Measurements from ENCODE around the gene SMPD3. TPM values are rescaled to one million over a fixed set of nuclear protein-coding genes. Genes with fewer than 3 reads are reported as not detected.

The SMPD3 gene
- total RNA-seq, 1 experiment from 2014 or later = 1.4 TPM

DNA sequence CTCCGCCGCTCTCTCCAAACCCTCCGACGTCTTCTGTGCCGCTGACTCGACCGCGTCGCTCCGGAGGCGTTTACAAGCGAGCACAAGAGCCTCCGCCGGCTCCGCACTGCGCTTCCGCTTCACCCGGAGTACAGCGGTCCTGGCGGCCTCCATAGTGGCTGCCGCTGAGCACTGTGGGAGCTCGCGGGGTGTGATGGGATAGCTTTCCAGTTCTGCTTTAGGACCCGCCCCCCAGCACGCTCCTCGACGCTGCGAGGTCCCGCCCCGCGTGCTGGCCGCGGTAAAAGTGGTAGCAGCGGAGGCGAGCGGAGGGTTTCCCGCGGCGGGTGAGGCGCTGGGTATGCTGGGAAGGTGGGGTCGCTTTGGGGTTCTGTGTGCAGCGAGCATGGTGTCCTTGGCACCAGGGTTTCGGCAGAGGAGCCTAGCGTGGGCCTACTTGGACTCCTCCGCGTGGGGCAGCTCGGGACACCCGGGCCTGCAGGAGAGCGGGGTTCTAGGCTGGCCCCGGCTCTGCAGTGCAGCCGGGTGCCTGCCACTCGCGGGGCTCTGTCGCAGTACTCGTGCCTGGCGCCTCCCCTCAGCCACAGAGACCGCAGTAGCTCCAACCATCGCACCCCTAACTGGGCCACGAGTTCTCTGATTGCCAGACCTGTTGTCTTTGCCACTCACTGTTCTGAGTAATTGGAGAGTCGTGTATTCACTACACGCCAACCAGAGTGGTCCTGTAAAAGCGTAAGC lies 137.4 kb downstream of the SMPD3 start, which contains the start of the genes PRMT7 and SLC7A6OS (continued):
- TF ChIP-seq, protein P1, sequence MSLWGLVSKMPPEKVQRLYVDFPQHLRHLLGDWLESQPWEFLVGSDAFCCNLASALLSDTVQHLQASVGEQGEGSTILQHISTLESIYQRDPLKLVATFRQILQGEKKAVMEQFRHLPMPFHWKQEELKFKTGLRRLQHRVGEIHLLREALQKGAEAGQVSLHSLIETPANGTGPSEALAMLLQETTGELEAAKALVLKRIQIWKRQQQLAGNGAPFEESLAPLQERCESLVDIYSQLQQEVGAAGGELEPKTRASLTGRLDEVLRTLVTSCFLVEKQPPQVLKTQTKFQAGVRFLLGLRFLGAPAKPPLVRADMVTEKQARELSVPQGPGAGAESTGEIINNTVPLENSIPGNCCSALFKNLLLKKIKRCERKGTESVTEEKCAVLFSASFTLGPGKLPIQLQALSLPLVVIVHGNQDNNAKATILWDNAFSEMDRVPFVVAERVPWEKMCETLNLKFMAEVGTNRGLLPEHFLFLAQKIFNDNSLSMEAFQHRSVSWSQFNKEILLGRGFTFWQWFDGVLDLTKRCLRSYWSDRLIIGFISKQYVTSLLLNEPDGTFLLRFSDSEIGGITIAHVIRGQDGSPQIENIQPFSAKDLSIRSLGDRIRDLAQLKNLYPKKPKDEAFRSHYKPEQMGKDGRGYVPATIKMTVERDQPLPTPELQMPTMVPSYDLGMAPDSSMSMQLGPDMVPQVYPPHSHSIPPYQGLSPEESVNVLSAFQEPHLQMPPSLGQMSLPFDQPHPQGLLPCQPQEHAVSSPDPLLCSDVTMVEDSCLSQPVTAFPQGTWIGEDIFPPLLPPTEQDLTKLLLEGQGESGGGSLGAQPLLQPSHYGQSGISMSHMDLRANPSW (CRISPR knock-in tag; conservative IDR thresholded peaks at IDR 0.05; ENCODE audit: low read depth) = no peak
- peak; percentile 63; the same call in 1 of the 2 replicates for TF ChIP-seq KAT7 (CRISPR knock-in tag; IDR thresholded peaks at IDR 0.05; ENCODE audit: borderline replicate concordance)
- TF ChIP-seq SMAD4 (CRISPR knock-in tag; IDR thresholded peaks at IDR 0.05) = 0 out of 2 replicates have a peak, but pooled peaks have one; percentile 73

DNA sequence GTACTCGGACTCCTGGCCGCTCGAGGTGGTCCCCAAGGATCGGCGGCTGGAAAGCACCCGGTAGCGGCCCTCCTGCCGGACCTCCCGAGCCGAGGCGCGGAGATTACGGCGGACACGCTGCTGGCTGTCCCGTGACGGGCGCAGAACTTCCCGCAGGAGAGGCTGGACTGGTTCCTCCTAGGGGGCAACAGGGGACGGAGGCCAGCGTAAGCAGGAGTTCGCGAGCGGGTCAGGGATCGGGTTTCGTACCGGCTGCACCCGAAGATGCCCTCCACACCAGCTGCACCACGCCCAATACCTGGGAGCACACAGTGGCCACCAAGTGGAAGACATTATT lies 137.9 kb downstream of the SMPD3 start:
- peak overlapping the region; percentile 95 for H3K4me3 Mint-ChIP-seq
- no peaks in the 10 kb centered on the region for H3K27me3 Mint-ChIP-seq (ENCODE audit: low read depth)
- peaks cover 15% of the 10 kb centered on the region for H3K4me1 Mint-ChIP-seq
- POLR2A ChIA-PET = interaction anchor here (0.7 to 1.4 kb wide), 7 partner anchors 9 to 74 kb away, joined by 3 to 8 read pairs (median 4); partner anchors contain the start of genes ESRP2 and SLC7A6
- peaks cover 16% of the 10 kb centered on the region for H3K36me3 Mint-ChIP-seq
- H3K9me3 Mint-ChIP-seq = no peaks in the 10 kb centered on the region
- ATAC-seq = peak; percentile 49
- H3K27ac Mint-ChIP-seq = peak overlapping the region; percentile 97
- TF ChIP-seq, protein P2, sequence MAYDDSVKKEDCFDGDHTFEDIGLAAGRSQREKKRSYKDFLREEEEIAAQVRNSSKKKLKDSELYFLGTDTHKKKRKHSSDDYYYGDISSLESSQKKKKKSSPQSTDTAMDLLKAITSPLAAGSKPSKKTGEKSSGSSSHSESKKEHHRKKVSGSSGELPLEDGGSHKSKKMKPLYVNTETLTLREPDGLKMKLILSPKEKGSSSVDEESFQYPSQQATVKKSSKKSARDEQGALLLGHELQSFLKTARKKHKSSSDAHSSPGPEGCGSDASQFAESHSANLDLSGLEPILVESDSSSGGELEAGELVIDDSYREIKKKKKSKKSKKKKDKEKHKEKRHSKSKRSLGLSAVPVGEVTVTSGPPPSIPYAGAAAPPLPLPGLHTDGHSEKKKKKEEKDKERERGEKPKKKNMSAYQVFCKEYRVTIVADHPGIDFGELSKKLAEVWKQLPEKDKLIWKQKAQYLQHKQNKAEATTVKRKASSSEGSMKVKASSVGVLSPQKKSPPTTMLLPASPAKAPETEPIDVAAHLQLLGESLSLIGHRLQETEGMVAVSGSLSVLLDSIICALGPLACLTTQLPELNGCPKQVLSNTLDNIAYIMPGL (CRISPR knock-in tag; IDR thresholded peaks at IDR 0.05) = peak; percentile 49; the same call in 1 of the 2 replicates
- no peak for TF ChIP-seq MXD4 (CRISPR knock-in tag; IDR thresholded peaks at IDR 0.05; ENCODE audit: borderline replicate concordance)
- CTCF ChIA-PET = interaction anchor here (0.5 to 3.5 kb wide), 10 partner anchors 25 to 341 kb away, joined by 3 to 41 read pairs (median 4); partner anchors contain the start of genes NFATC3, SLC12A4 and SLC7A6
- DNase-seq (ENCODE audit: low spot score) = no peak

DNA sequence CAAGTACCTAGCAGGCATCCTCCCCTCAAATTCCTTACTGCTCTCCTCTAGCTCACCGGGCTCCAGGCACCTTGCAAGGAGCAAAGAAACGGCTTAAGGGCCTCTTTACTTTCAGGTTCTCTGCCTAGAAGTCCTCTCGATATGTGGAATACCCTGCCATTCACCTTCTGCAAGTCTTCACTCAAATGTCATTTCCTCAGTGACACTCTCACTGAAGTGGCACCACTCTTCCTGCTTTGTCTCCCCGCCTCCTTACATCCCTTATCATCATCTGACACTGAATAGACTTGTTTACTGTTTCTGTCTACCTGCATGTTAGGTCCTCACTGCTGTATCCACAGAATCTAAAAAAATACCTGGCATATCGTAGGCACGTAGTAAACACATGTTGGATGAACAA lies 138.5 kb downstream of the SMPD3 start:
- POLR2A ChIA-PET = no interaction called here
- peak overlapping the region; percentile 1 for H3K27ac Mint-ChIP-seq

More for the DNA sequence above, 138.5 kb downstream of the SMPD3 start:
- DNase-seq (ENCODE audit: low spot score) (no peak), ATAC-seq (no peak)
- CTCF ChIA-PET = interaction anchor here (3.5 kb wide), 1 partner anchor 45 kb away, joined by 41 read pairs; the partner anchor contains the start of gene SLC7A6
- Mint-ChIP-seq H3K27me3 (ENCODE audit: low read depth) (no peaks in the 10 kb centered on the region), H3K4me3 (peak overlapping the region; percentile 95), H3K4me1 (peaks cover 15% of the 10 kb centered on the region), H3K9me3 (no peaks in the 10 kb centered on the region), H3K36me3 (peaks cover 21% of the 10 kb centered on the region)
- TF ChIP-seq HMGA2 (CRISPR knock-in tag; IDR thresholded peaks at IDR 0.05) (no peak), NR1H2 (CRISPR knock-in tag; IDR thresholded peaks at IDR 0.05) (no peak), TCF7 (CRISPR knock-in tag; IDR thresholded peaks at IDR 0.05; ENCODE audit: low read depth) (no peak), CREB1 (CRISPR knock-in tag; IDR thresholded peaks at IDR 0.05) (no peak)
- TF ChIP-seq, protein P3, sequence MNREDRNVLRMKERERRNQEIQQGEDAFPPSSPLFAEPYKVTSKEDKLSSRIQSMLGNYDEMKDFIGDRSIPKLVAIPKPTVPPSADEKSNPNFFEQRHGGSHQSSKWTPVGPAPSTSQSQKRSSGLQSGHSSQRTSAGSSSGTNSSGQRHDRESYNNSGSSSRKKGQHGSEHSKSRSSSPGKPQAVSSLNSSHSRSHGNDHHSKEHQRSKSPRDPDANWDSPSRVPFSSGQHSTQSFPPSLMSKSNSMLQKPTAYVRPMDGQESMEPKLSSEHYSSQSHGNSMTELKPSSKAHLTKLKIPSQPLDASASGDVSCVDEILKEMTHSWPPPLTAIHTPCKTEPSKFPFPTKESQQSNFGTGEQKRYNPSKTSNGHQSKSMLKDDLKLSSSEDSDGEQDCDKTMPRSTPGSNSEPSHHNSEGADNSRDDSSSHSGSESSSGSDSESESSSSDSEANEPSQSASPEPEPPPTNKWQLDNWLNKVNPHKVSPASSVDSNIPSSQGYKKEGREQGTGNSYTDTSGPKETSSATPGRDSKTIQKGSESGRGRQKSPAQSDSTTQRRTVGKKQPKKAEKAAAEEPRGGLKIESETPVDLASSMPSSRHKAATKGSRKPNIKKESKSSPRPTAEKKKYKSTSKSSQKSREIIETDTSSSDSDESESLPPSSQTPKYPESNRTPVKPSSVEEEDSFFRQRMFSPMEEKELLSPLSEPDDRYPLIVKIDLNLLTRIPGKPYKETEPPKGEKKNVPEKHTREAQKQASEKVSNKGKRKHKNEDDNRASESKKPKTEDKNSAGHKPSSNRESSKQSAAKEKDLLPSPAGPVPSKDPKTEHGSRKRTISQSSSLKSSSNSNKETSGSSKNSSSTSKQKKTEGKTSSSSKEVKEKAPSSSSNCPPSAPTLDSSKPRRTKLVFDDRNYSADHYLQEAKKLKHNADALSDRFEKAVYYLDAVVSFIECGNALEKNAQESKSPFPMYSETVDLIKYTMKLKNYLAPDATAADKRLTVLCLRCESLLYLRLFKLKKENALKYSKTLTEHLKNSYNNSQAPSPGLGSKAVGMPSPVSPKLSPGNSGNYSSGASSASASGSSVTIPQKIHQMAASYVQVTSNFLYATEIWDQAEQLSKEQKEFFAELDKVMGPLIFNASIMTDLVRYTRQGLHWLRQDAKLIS (CRISPR knock-in tag; IDR thresholded peaks at IDR 0.05; ENCODE audit: borderline replicate concordance) = no peak
- TF ChIP-seq, protein P4, sequence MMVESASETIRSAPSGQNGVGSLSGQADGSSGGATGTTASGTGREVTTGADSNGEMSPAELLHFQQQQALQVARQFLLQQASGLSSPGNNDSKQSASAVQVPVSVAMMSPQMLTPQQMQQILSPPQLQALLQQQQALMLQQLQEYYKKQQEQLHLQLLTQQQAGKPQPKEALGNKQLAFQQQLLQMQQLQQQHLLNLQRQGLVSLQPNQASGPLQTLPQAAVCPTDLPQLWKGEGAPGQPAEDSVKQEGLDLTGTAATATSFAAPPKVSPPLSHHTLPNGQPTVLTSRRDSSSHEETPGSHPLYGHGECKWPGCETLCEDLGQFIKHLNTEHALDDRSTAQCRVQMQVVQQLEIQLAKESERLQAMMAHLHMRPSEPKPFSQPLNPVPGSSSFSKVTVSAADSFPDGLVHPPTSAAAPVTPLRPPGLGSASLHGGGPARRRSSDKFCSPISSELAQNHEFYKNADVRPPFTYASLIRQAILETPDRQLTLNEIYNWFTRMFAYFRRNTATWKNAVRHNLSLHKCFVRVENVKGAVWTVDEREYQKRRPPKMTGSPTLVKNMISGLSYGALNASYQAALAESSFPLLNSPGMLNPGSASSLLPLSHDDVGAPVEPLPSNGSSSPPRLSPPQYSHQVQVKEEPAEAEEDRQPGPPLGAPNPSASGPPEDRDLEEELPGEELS (CRISPR knock-in tag; IDR thresholded peaks at IDR 0.05) = no peak
- TF ChIP-seq, protein P5, sequence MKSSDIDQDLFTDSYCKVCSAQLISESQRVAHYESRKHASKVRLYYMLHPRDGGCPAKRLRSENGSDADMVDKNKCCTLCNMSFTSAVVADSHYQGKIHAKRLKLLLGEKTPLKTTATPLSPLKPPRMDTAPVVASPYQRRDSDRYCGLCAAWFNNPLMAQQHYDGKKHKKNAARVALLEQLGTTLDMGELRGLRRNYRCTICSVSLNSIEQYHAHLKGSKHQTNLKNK (CRISPR knock-in tag; IDR thresholded peaks at IDR 0.05) = no peak

All from WTC11 (cell line).